ENCODE results near the gene NKAP. TPM values are rescaled to one million over a fixed set of nuclear protein-coding genes. Genes with fewer than 3 reads are reported as not detected.
"Not testable (repeated sequence)": the region's sequence is repeated elsewhere in the genome, so short reads cannot be mapped to it uniquely, and the experiment has no call there.

Gene NKAP
- total and polyA plus RNA-seq, 2 donors (not counting 1 experiment from before 2014, with no cell fraction given) = 4.1 TPM

DNA sequence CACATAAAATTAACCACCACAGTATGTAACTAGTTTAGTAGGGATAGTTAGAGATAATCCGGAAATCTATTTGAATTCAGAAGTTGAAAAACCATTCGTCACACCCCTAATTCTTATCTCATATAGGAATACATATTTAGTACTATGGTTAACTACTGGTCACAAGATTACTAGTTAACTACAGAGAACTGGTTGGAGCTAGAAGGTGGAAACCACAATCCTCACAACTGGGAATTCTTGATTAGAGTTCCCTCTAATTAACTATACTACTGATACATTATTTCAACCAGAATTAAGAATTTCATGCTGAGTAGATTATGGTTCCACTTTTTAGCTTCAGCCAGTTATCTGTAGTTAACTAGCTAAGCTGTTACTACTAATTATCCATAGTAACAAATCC, 39.9 kb upstream of the NKAP start:
- H3K4me1 ChIP-seq (ENCODE audit: control insufficient read depth, extremely low read depth, insufficient read depth, low read length) = no peaks in the 10 kb centered on the region
- no peak overlapping the region for H2AFZ ChIP-seq (ENCODE audit: low read length)
- H3K9ac ChIP-seq (ENCODE audit: insufficient read depth, low read length) = no peak overlapping the region
- no peak overlapping the region for H3K4me3 ChIP-seq (replicated peaks in 1 of 4; ENCODE audit: control extremely low read depth in 1 of 4, insufficient read depth in 1 of 4, low read depth in 3 of 4, low read length in 4 of 4)
- no peak for TF ChIP-seq EZH2 (IDR thresholded peaks at IDR 0.05; ENCODE audit: low read length, missing control alignments)
- TF ChIP-seq, protein P1, sequence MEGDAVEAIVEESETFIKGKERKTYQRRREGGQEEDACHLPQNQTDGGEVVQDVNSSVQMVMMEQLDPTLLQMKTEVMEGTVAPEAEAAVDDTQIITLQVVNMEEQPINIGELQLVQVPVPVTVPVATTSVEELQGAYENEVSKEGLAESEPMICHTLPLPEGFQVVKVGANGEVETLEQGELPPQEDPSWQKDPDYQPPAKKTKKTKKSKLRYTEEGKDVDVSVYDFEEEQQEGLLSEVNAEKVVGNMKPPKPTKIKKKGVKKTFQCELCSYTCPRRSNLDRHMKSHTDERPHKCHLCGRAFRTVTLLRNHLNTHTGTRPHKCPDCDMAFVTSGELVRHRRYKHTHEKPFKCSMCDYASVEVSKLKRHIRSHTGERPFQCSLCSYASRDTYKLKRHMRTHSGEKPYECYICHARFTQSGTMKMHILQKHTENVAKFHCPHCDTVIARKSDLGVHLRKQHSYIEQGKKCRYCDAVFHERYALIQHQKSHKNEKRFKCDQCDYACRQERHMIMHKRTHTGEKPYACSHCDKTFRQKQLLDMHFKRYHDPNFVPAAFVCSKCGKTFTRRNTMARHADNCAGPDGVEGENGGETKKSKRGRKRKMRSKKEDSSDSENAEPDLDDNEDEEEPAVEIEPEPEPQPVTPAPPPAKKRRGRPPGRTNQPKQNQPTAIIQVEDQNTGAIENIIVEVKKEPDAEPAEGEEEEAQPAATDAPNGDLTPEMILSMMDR (conservative IDR thresholded peaks at IDR 0.05 in 1 of 2, IDR thresholded peaks at IDR 0.05 in 1 of 2; ENCODE audit: low read depth in 1 of 2, low read length in 2 of 2) = no peak
- H3K9me3 ChIP-seq (ENCODE audit: control insufficient read depth, insufficient read depth, low read depth, low read length) = no peaks in the 10 kb centered on the region
- H3K36me3 ChIP-seq (ENCODE audit: control insufficient read depth, insufficient read depth, low read length) = no peaks in the 10 kb centered on the region
- H3K27me3 ChIP-seq (ENCODE audit: control insufficient read depth, insufficient read depth, low read length) = no peaks in the 10 kb centered on the region
- H3K79me2 ChIP-seq (ENCODE audit: control insufficient read depth, insufficient read depth, low read length) = no peaks in the 10 kb centered on the region
- no peak for DNase-seq (ENCODE audit: low read depth in 2 of 2)
- no peak overlapping the region for H3K4me2 ChIP-seq (ENCODE audit: extremely low read depth, insufficient read depth, low read length)
- no peaks in the 10 kb centered on the region for H4K20me1 ChIP-seq (ENCODE audit: control insufficient read depth, extremely low read depth, insufficient read depth, low read length)
- H3K27ac ChIP-seq (ENCODE audit: insufficient read depth, low read length) = no peak overlapping the region

DNA sequence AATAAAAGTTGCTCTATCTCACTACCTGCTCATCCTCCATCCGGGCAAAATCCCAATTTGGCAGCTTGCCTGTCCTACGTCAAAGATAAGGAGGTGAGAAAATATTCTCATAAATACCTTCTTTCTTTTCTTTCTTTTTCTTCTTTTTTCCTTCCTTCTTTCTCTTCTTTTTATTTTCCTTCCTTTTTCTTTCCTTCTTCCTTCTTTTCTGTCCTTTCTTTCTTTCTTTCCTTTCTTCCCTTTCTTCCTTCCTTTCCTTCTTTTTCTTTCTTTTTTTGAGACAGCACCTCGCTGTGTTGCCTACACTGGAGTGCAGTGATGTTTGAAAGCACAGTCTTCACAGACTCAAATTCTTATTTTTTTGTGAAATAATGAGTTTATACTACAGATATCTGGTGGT, 38.6 kb upstream of the NKAP start:
- H3K4me1 ChIP-seq (ENCODE audit: control insufficient read depth, extremely low read depth, insufficient read depth, low read length) = no peaks in the 10 kb centered on the region
- no peaks in the 10 kb centered on the region for H4K20me1 ChIP-seq (ENCODE audit: control insufficient read depth, extremely low read depth, insufficient read depth, low read length)
- TF ChIP-seq, protein P1 (conservative IDR thresholded peaks at IDR 0.05 in 1 of 2, IDR thresholded peaks at IDR 0.05 in 1 of 2; ENCODE audit: low read depth in 1 of 2, low read length in 2 of 2) = no peak
- TF ChIP-seq EZH2 (IDR thresholded peaks at IDR 0.05; ENCODE audit: low read length, missing control alignments) = no peak
- H3K4me3 ChIP-seq (replicated peaks in 1 of 4; ENCODE audit: control extremely low read depth in 1 of 4, insufficient read depth in 1 of 4, low read depth in 3 of 4, low read length in 4 of 4) = no peak overlapping the region
- H3K9ac ChIP-seq (ENCODE audit: insufficient read depth, low read length) = no peak overlapping the region
- no peaks in the 10 kb centered on the region for H3K9me3 ChIP-seq (ENCODE audit: control insufficient read depth, insufficient read depth, low read depth, low read length)
- no peak overlapping the region for H2AFZ ChIP-seq (ENCODE audit: low read length)
- no peak overlapping the region for H3K4me2 ChIP-seq (ENCODE audit: extremely low read depth, insufficient read depth, low read length)
- H3K36me3 ChIP-seq (ENCODE audit: control insufficient read depth, insufficient read depth, low read length) = no peaks in the 10 kb centered on the region
- DNase-seq (ENCODE audit: low read depth in 2 of 2) = no peak
- H3K27me3 ChIP-seq (ENCODE audit: control insufficient read depth, insufficient read depth, low read length) = no peaks in the 10 kb centered on the region
- H3K79me2 ChIP-seq (ENCODE audit: control insufficient read depth, insufficient read depth, low read length) = no peaks in the 10 kb centered on the region
- no peak overlapping the region for H3K27ac ChIP-seq (ENCODE audit: insufficient read depth, low read length)

- H3K9ac ChIP-seq (ENCODE audit: insufficient read depth, low read length) = no peak overlapping the region
- no peak overlapping the region for H3K27ac ChIP-seq (ENCODE audit: insufficient read depth, low read length)
- no peak overlapping the region for H3K4me3 ChIP-seq (replicated peaks in 1 of 4; ENCODE audit: control extremely low read depth in 1 of 4, insufficient read depth in 1 of 4, low read depth in 3 of 4, low read length in 4 of 4)
- no peaks in the 10 kb centered on the region for H3K9me3 ChIP-seq (ENCODE audit: control insufficient read depth, insufficient read depth, low read depth, low read length)
- no peaks in the 10 kb centered on the region for H3K4me1 ChIP-seq (ENCODE audit: control insufficient read depth, extremely low read depth, insufficient read depth, low read length)
- no peaks in the 10 kb centered on the region for H3K36me3 ChIP-seq (ENCODE audit: control insufficient read depth, insufficient read depth, low read length)
- no peaks in the 10 kb centered on the region for H3K27me3 ChIP-seq (ENCODE audit: control insufficient read depth, insufficient read depth, low read length)
- H2AFZ ChIP-seq (ENCODE audit: low read length) = no peak overlapping the region
- no peak for TF ChIP-seq EZH2 (IDR thresholded peaks at IDR 0.05; ENCODE audit: low read length, missing control alignments)
- TF ChIP-seq, protein P1 (conservative IDR thresholded peaks at IDR 0.05 in 1 of 2, IDR thresholded peaks at IDR 0.05 in 1 of 2; ENCODE audit: low read depth in 1 of 2, low read length in 2 of 2) = peak; percentile 39 to 67
- peak; percentile 8 to 27 for DNase-seq (ENCODE audit: low read depth in 2 of 2)
- H3K79me2 ChIP-seq (ENCODE audit: control insufficient read depth, insufficient read depth, low read length) = no peaks in the 10 kb centered on the region
- no peaks in the 10 kb centered on the region for H4K20me1 ChIP-seq (ENCODE audit: control insufficient read depth, extremely low read depth, insufficient read depth, low read length)
- H3K4me2 ChIP-seq (ENCODE audit: extremely low read depth, insufficient read depth, low read length) = no peak overlapping the region
These were observed 37.9 kb upstream of the NKAP start for GRCh38 chrX:119981286-119982070.

- not testable (repeated sequence) for H4K20me1 ChIP-seq (ENCODE audit: control insufficient read depth, extremely low read depth, insufficient read depth, low read length); H3K27me3 ChIP-seq (ENCODE audit: control insufficient read depth, insufficient read depth, low read length); H3K36me3 ChIP-seq (ENCODE audit: control insufficient read depth, insufficient read depth, low read length); H3K4me3 ChIP-seq (replicated peaks in 1 of 4; ENCODE audit: control extremely low read depth in 1 of 4, insufficient read depth in 1 of 4, low read depth in 3 of 4, low read length in 4 of 4); H3K4me2 ChIP-seq (ENCODE audit: extremely low read depth, insufficient read depth, low read length); H2AFZ ChIP-seq (ENCODE audit: low read length); DNase-seq (ENCODE audit: low read depth in 2 of 2); H3K9ac ChIP-seq (ENCODE audit: insufficient read depth, low read length); H3K4me1 ChIP-seq (ENCODE audit: control insufficient read depth, extremely low read depth, insufficient read depth, low read length); H3K27ac ChIP-seq (ENCODE audit: insufficient read depth, low read length); H3K9me3 ChIP-seq (ENCODE audit: control insufficient read depth, insufficient read depth, low read depth, low read length); H3K79me2 ChIP-seq (ENCODE audit: control insufficient read depth, insufficient read depth, low read length)
These were observed 33.6 kb upstream of the NKAP start for GRCh38 chrX:119977172-119977571.
